ENCODE measurements around the gene TAF11L7. TPM values are rescaled to one million over a fixed set of nuclear protein-coding genes. Genes with fewer than 3 reads are reported as not detected.
"Not testable (repeated sequence)": the region's sequence is repeated elsewhere in the genome, so short reads cannot be mapped to it uniquely, and the experiment has no call there.

TAF11L7 gene
- not detected for total RNA-seq

- H3K36me3 ChIP-seq; DNase-seq; H3K4me3 ChIP-seq; H3K27me3 ChIP-seq; intact Hi-C loops (cut with DNase I; ENCODE audit: low total_unique reads); H3K4me1 ChIP-seq; in situ Hi-C loops (cut with MboI; ENCODE audit: low sequenced_read_pairs in 4 of 4); ATAC-seq; H3K27ac ChIP-seq; H3K9me3 ChIP-seq: not testable (repeated sequence)
Measured at GRCh38 chr5:17585658-17586057, at the start of gene TAF11L7. TAF11L7 (minus strand) TSS chr5:17585758.

- Histone ChIP-seq H3K27me3 (no peaks in the 10 kb centered on the region), H3K4me1 (no peaks in the 10 kb centered on the region), H3K36me3 (no peaks in the 10 kb centered on the region), H3K4me3 (no peak within 1 kb of the TSS), H3K9me3 (no peaks in the 10 kb centered on the region), H3K27ac (no peak within 1 kb of the TSS)
- DNase-seq = no peak
- no peak for ATAC-seq
- in situ Hi-C loops (cut with MboI; ENCODE audit: low sequenced_read_pairs in 4 of 4) = no loop called here
- TF ChIP-seq CTCF (IDR thresholded peaks at IDR 0.05 in 4 of 5, conservative IDR thresholded peaks at IDR 0.05 in 1 of 5) (no peak), POLR2A (IDR thresholded peaks at IDR 0.05) (no peak)
- intact Hi-C loops (cut with DNase I; ENCODE audit: low total_unique reads) = no loop called here
Measured at GRCh38 chr5:17634160-17634559, 48.6 kb upstream of the TAF11L7 start, which contains the start of gene TAF11L14. TAF11L14 (plus strand) TSS chr5:17634460.

- intact Hi-C loops (cut with DNase I; ENCODE audit: low total_unique reads); in situ Hi-C loops (cut with MboI; ENCODE audit: low sequenced_read_pairs in 4 of 4); ATAC-seq; H3K36me3 ChIP-seq; H3K4me1 ChIP-seq; H3K4me3 ChIP-seq; H3K27ac ChIP-seq; DNase-seq; H3K27me3 ChIP-seq; H3K9me3 ChIP-seq: not testable (repeated sequence)
Measured at GRCh38 chr5:17631788-17632187, 46.2 kb upstream of the TAF11L7 start, which contains the start of gene TAF11L13. TAF11L13 (plus strand) TSS chr5:17632088.

GRCh38 chr5:17625686-17626085, 40.1 kb upstream of the TAF11L7 start:
- DNase-seq (no peak), ATAC-seq (no peak)
- TF ChIP-seq CTCF (IDR thresholded peaks at IDR 0.05 in 4 of 5, conservative IDR thresholded peaks at IDR 0.05 in 1 of 5) (no peak), POLR2A (IDR thresholded peaks at IDR 0.05) (no peak)
- Histone ChIP-seq H3K27ac (no peak overlapping the region), H3K4me1 (no peaks in the 10 kb centered on the region), H3K9me3 (no peaks in the 10 kb centered on the region), H3K4me3 (no peak overlapping the region), H3K36me3 (no peaks in the 10 kb centered on the region), H3K27me3 (no peaks in the 10 kb centered on the region)
- intact Hi-C loops (cut with DNase I; ENCODE audit: low total_unique reads) (no loop called here), in situ Hi-C loops (cut with MboI; ENCODE audit: low sequenced_read_pairs in 4 of 4) (no loop called here)

- ATAC-seq = no peak
- H3K4me3 ChIP-seq = no peak overlapping the region
- H3K27ac ChIP-seq = no peak overlapping the region
- no peaks in the 10 kb centered on the region for H3K4me1 ChIP-seq
- in situ Hi-C loops (cut with MboI; ENCODE audit: low sequenced_read_pairs in 4 of 4) (no loop called here), intact Hi-C loops (cut with DNase I; ENCODE audit: low total_unique reads) (no loop called here)
- H3K36me3 ChIP-seq = no peaks in the 10 kb centered on the region
- no peaks in the 10 kb centered on the region for H3K27me3 ChIP-seq
- no peak for DNase-seq
- no peaks in the 10 kb centered on the region for H3K9me3 ChIP-seq
- TF ChIP-seq POLR2A (IDR thresholded peaks at IDR 0.05) (no peak), CTCF (IDR thresholded peaks at IDR 0.05 in 4 of 5, conservative IDR thresholded peaks at IDR 0.05 in 1 of 5) (no peak)
Measured at GRCh38 chr5:17620627-17621026, 35.1 kb upstream of the TAF11L7 start.

GRCh38 chr5:17619354-17619753, 33.8 kb upstream of the TAF11L7 start:
- Histone ChIP-seq H3K27ac (no peak overlapping the region), H3K27me3 (no peaks in the 10 kb centered on the region), H3K36me3 (no peaks in the 10 kb centered on the region), H3K4me1 (no peaks in the 10 kb centered on the region), H3K9me3 (no peaks in the 10 kb centered on the region), H3K4me3 (no peak overlapping the region)
- no peak for ATAC-seq
- in situ Hi-C loops (cut with MboI; ENCODE audit: low sequenced_read_pairs in 4 of 4) (no loop called here), intact Hi-C loops (cut with DNase I; ENCODE audit: low total_unique reads) (no loop called here)
- no peak for DNase-seq
- TF ChIP-seq CTCF (IDR thresholded peaks at IDR 0.05 in 4 of 5, conservative IDR thresholded peaks at IDR 0.05 in 1 of 5) = no peak
- no peak for TF ChIP-seq POLR2A (IDR thresholded peaks at IDR 0.05)
